Calu3 (cell line): Measurements from ENCODE around the gene CFAP68. TPM values are rescaled to one million over a fixed set of nuclear protein-coding genes. Genes with fewer than 3 reads are reported as not detected.
A peak's percentile ranks its signal among the peaks of the same experiment; 100 is the strongest.
"Not testable (repeated sequence)": the region's sequence is repeated elsewhere in the genome, so short reads cannot be mapped to it uniquely, and the experiment has no call there.

Source experiments
- BruUV-seq: library from RNA; stranded (reverse); fragments of 400-500 nt; replicated peaks from 2 replicates; lab custom pipeline; 2021; lab: Mats Ljungman, UMichigan
- CTCF ChIA-PET: fragments of 300-600 bp; sonication (Branson Sonifier 250); formaldehyde crosslinking; loops from one replicate; lab custom pipeline; 2022; ENCODE audit warnings: antibody characterized with exemption; lab: Charles Lee
- DNase-seq: peaks from one replicate; pipeline ENCODE4 v3.0.0; 2022
- H3K27ac Mint-ChIP-seq: one replicate; pipeline ENCODE4 v1.8.0; 2022; ENCODE audit warnings: mixed read lengths; ENCODE audit not compliant: unreplicated experiment
- H3K27me3 Mint-ChIP-seq: one replicate; pipeline ENCODE4 v1.8.0; 2022; ENCODE audit warnings: mixed read lengths; ENCODE audit not compliant: unreplicated experiment
- H3K36me3 Mint-ChIP-seq: one replicate; pipeline ENCODE4 v1.8.0; 2022; ENCODE audit warnings: mild to moderate bottlenecking, moderate library complexity, mixed read lengths; ENCODE audit not compliant: insufficient read depth, unreplicated experiment
- H3K4me1 Mint-ChIP-seq: one replicate; pipeline ENCODE4 v1.8.0; 2022; ENCODE audit warnings: mild to moderate bottlenecking, low read depth, mixed read lengths; ENCODE audit not compliant: unreplicated experiment
- H3K4me3 Mint-ChIP-seq: one replicate; pipeline ENCODE4 v1.8.0; 2022; ENCODE audit warnings: mild to moderate bottlenecking, low read depth, moderate library complexity, mixed read lengths; ENCODE audit not compliant: unreplicated experiment
- H3K9me3 Mint-ChIP-seq: one replicate; pipeline ENCODE4 v1.8.0; 2022; ENCODE audit warnings: low read depth, mixed read lengths; ENCODE audit not compliant: unreplicated experiment
- CTCF ChIP-seq: fragments of 200-600 bp; IDR thresholded peaks from one replicate; pipeline ENCODE4 v1.8.0; 2022; ENCODE audit warnings: antibody characterized with exemption; ENCODE audit not compliant: unreplicated experiment
- intact Hi-C: fragments of 100-400 bp; cut with micrococcal nuclease; formaldehyde crosslinking; loops from one replicate; pipeline ENCODE4 v1.10.0; 2022; ENCODE audit not compliant: unreplicated experiment
- total RNA-seq: library from RNA; stranded (reverse); gene quantifications from 2 replicates; pipeline ENCODE4 v1.2.3, GENCODE V29; 2022

Gene CFAP68
- total RNA-seq, 1 experiment from 2014 or later: 28.1 TPM

GRCh38 chr11:111926505-111927391 is 47.4 kb downstream of the CFAP68 start:
- peaks cover 12% of the 10 kb centered on the region for H3K36me3 Mint-ChIP-seq
- no peak for TF ChIP-seq CTCF
- DNase-seq: peak; percentile 95
- BruUV-seq: no TSS peak
- H3K4me3 Mint-ChIP-seq: peak overlapping the region; percentile 70
- H3K27me3 Mint-ChIP-seq: no peaks in the 10 kb centered on the region
- CTCF ChIA-PET: interaction anchor here (0.6 to 1.7 kb wide), 5 partner anchors 9 to 322 kb away, joined by 3 to 11 read pairs (median 4); partner anchors contain the start of gene ALG9
- H3K9me3 Mint-ChIP-seq: no peaks in the 10 kb centered on the region
- H3K4me1 Mint-ChIP-seq: peaks cover 23% of the 10 kb centered on the region
- intact Hi-C loops: loop anchor here (2.0 kb wide), 1 partner anchor 56 kb away; no protein-coding TSS in a partner anchor
- H3K27ac Mint-ChIP-seq: peak overlapping the region; percentile 68

DNA sequence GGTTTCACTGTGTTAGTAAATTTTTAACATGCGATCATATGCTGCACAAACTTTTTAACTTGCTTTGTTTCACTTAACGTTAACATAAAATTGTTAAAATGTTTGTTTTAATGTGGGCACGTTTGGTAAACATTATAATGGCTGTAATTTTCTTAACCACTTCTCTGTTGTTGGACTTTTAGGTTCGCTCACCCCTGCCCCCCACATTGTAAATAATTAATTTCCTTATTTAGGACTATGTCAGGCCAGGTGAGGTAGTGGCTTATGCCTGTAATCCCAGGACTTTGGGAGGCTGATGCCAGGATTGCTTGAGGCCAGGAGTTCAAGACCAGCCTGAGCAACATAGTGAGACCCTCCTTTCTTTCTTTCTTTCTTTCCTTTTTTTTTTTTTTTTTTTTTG is 51.1 kb downstream of the CFAP68 start:
- Mint-ChIP-seq H3K4me1 (peaks cover 8% of the 10 kb centered on the region), H3K36me3 (peaks cover 12% of the 10 kb centered on the region), H3K9me3 (no peaks in the 10 kb centered on the region), H3K27me3 (no peaks in the 10 kb centered on the region), H3K27ac (no peak overlapping the region), H3K4me3 (no peak overlapping the region)
- CTCF ChIA-PET: interaction anchor here (0.7 kb wide), 1 partner anchor 52 kb away, joined by 3 read pairs; no protein-coding TSS in a partner anchor
- no TSS peak for BruUV-seq
- intact Hi-C loops: loop anchor here (10.0 kb wide), 1 partner anchor 354 kb away; no protein-coding TSS in a partner anchor
- no peak for DNase-seq
- no peak for TF ChIP-seq CTCF

DNA sequence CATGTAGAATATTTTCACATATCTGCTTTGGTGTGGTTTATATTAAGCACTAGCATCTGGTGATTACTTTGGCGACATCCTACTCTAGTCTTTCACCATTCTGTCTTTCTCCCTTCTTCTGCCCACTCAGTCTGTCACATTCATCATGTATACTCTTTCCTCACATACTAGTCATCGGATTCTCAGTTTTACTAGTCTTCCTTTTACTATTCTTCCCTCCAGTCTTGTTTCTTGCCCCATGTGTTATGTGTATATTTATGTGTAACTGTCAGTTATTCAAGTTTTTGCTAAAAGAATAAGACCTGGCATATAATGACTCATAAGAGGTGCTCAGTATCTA is 53.2 kb downstream of the CFAP68 start:
- H3K27me3 Mint-ChIP-seq: no peaks in the 10 kb centered on the region
- no TSS peak for BruUV-seq
- peaks cover 8% of the 10 kb centered on the region for H3K4me1 Mint-ChIP-seq
- H3K4me3 Mint-ChIP-seq: no peak overlapping the region
- TF ChIP-seq CTCF: no peak
- no peak overlapping the region for H3K27ac Mint-ChIP-seq
- no peaks in the 10 kb centered on the region for H3K36me3 Mint-ChIP-seq
- intact Hi-C loops: loop anchor here (10.0 kb wide), 1 partner anchor 352 kb away; no protein-coding TSS in a partner anchor
- CTCF ChIA-PET: interaction anchor here (1.1 kb wide), 1 partner anchor 9 kb away, joined by 3 read pairs; no protein-coding TSS in a partner anchor
- no peaks in the 10 kb centered on the region for H3K9me3 Mint-ChIP-seq
- DNase-seq: no peak

DNA sequence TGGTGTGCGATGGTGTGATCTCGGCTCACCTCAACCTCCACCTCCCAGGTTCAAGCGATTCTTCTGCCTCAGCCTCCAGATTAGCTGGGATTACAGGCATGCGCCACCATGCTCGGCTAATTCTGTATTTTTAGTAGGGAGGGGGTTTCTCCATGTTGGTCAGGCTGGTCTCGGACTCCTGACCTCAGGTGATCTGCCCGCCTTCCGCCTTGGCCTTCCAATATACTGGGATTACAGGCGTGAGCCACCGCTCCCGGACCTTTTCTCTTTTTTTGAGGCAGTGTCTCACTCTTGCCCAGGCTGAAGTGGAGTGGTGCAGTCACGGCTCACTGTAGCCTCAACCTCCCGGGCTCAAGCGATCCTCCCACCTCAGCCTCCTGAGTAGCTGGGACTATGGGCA is 53.8 kb downstream of the CFAP68 start:
- H3K27ac Mint-ChIP-seq, H3K9me3 Mint-ChIP-seq, DNase-seq, CTCF ChIA-PET, H3K4me1 Mint-ChIP-seq, H3K36me3 Mint-ChIP-seq, H3K27me3 Mint-ChIP-seq, BruUV-seq, H3K4me3 Mint-ChIP-seq: not testable (repeated sequence)
- intact Hi-C loops: loop anchor here (10.0 kb wide), 1 partner anchor 352 kb away; no protein-coding TSS in a partner anchor
